Stimulated activated naive CD8-positive, alpha-beta T cell treated with anti-CD3 and anti-CD28 coated beads, Interleukin-15, Interleukin-2, amounts not matched to agents 100 ng/mL and 50 ng/mL, for 24 hours (primary cell): ENCODE results near the gene TTR.

Experiments used
- H3K27ac Mint-ChIP-seq: one replicate; pipeline ENCODE4 v1.8.0; 2021; ENCODE audit warnings: mild to moderate bottlenecking, mixed read lengths
- H3K27me3 Mint-ChIP-seq: one replicate; pipeline ENCODE4 v1.8.0; 2021; ENCODE audit warnings: mixed read lengths
- H3K36me3 Mint-ChIP-seq: one replicate; pipeline ENCODE4 v1.8.0; 2021; ENCODE audit warnings: low read depth, mixed read lengths
- H3K4me1 Mint-ChIP-seq: one replicate; pipeline ENCODE4 v1.8.0; 2021; ENCODE audit warnings: low read depth, mixed read lengths
- H3K4me3 Mint-ChIP-seq: one replicate; pipeline ENCODE4 v1.8.0; 2021; ENCODE audit warnings: mild to moderate bottlenecking, mixed read lengths
- H3K9me3 Mint-ChIP-seq: one replicate; pipeline ENCODE4 v1.8.0; 2021; ENCODE audit warnings: mixed read lengths

The TTR gene

DNA sequence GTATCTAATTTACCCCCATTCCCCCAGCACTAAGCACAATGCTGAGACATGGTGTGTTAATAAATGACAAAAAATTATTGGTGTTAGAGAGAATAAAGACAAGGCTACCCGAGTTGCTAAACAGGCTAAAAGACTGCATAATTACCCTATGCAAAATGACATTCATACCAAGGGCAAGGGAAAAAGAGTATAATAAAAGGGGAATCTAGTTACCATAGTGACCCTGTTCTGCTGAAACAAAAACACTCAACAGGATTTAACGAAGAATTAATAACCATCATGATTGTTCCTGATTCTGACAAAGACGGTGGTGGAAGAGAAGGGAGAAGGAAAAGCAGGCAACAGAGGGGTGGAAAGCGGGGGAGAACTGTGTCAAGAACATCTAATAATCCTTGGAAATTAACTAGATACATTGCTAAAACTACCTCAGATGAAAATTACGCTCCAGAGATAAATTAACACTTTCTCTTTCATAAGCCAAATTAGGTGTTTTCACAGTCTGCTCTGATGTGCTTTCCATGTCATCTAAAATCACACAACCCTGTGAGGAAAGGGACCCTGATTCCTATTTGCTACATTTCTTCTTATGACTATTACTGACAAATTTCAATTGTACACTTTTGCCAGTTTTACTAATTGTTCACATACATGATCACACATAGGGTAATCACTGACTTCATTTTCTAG lies 25.5 kb downstream of the TTR start:
- no peaks in the 10 kb centered on the region for H3K4me1 Mint-ChIP-seq
- no peak overlapping the region for H3K27ac Mint-ChIP-seq
- no peaks in the 10 kb centered on the region for H3K36me3 Mint-ChIP-seq
- no peak overlapping the region for H3K4me3 Mint-ChIP-seq
- no peaks in the 10 kb centered on the region for H3K9me3 Mint-ChIP-seq
- peaks cover 13% of the 10 kb centered on the region for H3K27me3 Mint-ChIP-seq

GRCh38 chr18:31618801-31619200 lies 27.1 kb downstream of the TTR start:
- no peaks in the 10 kb centered on the region for H3K4me1 Mint-ChIP-seq
- H3K9me3 Mint-ChIP-seq = no peaks in the 10 kb centered on the region
- H3K36me3 Mint-ChIP-seq = no peaks in the 10 kb centered on the region
- H3K27me3 Mint-ChIP-seq = peaks cover 11% of the 10 kb centered on the region
- no peak overlapping the region for H3K4me3 Mint-ChIP-seq
- no peak overlapping the region for H3K27ac Mint-ChIP-seq

- Mint-ChIP-seq H3K4me3 (no peak overlapping the region), H3K4me1 (no peaks in the 10 kb centered on the region), H3K27ac (no peak overlapping the region), H3K9me3 (no peaks in the 10 kb centered on the region), H3K27me3 (peaks cover 10% of the 10 kb centered on the region), H3K36me3 (no peaks in the 10 kb centered on the region)
Measured at GRCh38 chr18:31619291-31619690, 27.6 kb downstream of the TTR start.

DNA sequence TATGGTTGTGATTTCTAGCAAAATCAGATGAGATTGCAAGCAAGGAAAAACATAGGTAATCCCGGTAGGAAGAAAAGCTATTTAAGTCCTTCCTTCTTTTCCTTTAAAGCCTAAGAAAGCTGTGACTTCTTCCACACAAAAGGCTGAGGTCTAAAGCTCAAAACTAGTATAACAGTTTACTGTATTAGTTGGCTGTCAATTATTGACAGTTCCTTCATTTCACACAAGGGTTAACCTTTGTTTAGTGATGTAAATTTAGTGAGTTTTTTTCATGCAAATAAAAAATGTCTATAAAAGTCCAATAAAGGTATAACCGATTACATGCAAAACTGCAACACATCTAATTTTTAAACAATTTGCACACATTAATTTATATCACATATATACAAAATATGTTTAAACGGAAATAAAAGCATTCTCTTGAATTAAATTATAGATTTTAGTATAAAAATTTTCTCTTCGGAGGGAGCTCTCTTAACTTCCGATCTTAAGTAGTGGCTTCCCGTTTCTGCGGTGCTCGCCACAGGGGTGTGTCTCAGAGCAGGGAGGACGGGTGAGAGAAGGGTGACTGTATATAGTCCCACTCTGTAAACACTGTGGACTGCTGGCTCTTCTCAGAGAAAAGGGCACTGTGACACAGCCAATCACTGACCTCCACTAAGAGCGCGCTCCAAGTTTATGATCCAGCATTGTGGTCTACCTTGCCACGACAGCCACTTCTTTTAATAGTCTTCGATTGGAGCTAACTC lies 33.4 kb downstream of the TTR start:
- Mint-ChIP-seq H3K27me3 (no peaks in the 10 kb centered on the region), H3K36me3 (no peaks in the 10 kb centered on the region), H3K9me3 (no peaks in the 10 kb centered on the region), H3K27ac (no peak overlapping the region), H3K4me3 (no peak overlapping the region), H3K4me1 (no peaks in the 10 kb centered on the region)

DNA sequence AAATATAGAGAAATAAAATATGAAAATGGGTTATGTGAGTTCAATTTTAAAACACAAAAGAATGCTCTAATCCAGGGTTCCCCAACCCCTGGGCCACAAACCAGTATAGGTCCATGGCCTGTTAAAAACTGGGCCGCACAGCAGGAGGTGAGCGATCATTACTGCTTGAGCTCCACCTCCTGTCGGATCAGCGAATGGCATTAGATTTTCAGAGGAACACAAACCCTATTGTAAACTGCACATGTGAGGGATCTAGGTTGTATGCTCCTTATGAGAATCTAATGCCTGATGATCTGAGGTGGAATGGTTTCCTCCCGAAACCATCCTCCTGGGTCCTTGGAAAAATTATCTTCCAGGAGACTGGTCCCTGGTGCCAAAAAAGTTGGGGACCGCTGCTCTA lies 34.7 kb downstream of the TTR start:
- Mint-ChIP-seq H3K4me1 (no peaks in the 10 kb centered on the region), H3K27me3 (no peaks in the 10 kb centered on the region), H3K9me3 (no peaks in the 10 kb centered on the region), H3K36me3 (no peaks in the 10 kb centered on the region), H3K4me3 (no peak overlapping the region), H3K27ac (no peak overlapping the region)

GRCh38 chr18:31630549-31630948 lies 38.9 kb downstream of the TTR start:
- H3K4me1 Mint-ChIP-seq = peaks cover 19% of the 10 kb centered on the region
- peaks cover 13% of the 10 kb centered on the region for H3K27me3 Mint-ChIP-seq
- no peak overlapping the region for H3K27ac Mint-ChIP-seq
- no peak overlapping the region for H3K4me3 Mint-ChIP-seq
- no peaks in the 10 kb centered on the region for H3K9me3 Mint-ChIP-seq
- H3K36me3 Mint-ChIP-seq = no peaks in the 10 kb centered on the region

GRCh38 chr18:31631526-31631925 lies 39.8 kb downstream of the TTR start:
- Mint-ChIP-seq H3K27ac (no peak overlapping the region), H3K4me3 (no peak overlapping the region), H3K36me3 (no peaks in the 10 kb centered on the region), H3K9me3 (no peaks in the 10 kb centered on the region), H3K27me3 (peaks cover 13% of the 10 kb centered on the region), H3K4me1 (peaks cover 19% of the 10 kb centered on the region)

DNA sequence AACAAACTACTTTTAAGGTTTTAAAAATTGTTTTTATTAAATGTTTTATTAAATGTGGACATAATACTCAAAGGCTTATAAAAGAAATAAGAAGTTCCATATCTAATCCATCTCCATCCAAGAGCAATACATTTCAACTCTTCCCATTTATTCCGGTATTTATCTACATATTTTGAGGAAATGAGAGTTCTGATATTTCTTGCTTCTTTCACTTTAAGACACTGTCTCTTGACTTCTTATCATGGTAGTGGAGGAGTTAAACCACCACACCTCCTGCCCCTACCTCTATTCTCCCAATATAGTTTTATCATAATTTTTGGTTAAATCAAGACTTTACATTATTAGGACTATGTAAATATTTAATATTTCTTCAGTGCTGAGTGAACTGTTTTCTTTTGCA lies 40.7 kb downstream of the TTR start:
- H3K27ac Mint-ChIP-seq = no peak overlapping the region
- H3K9me3 Mint-ChIP-seq = no peaks in the 10 kb centered on the region
- H3K36me3 Mint-ChIP-seq = no peaks in the 10 kb centered on the region
- H3K27me3 Mint-ChIP-seq = peaks cover 13% of the 10 kb centered on the region
- H3K4me1 Mint-ChIP-seq = peaks cover 19% of the 10 kb centered on the region
- H3K4me3 Mint-ChIP-seq = no peak overlapping the region

GRCh38 chr18:31633392-31634330 lies 42.0 kb downstream of the TTR start:
- Mint-ChIP-seq H3K27ac (peak overlapping the region; percentile 79), H3K27me3 (peaks cover 14% of the 10 kb centered on the region), H3K36me3 (no peaks in the 10 kb centered on the region), H3K4me1 (peaks cover 19% of the 10 kb centered on the region), H3K9me3 (no peaks in the 10 kb centered on the region), H3K4me3 (no peak overlapping the region)

GRCh38 chr18:31634331-31634713 lies 42.6 kb downstream of the TTR start:
- Mint-ChIP-seq H3K36me3 (no peaks in the 10 kb centered on the region), H3K9me3 (no peaks in the 10 kb centered on the region), H3K4me3 (no peak overlapping the region), H3K27me3 (peaks cover 20% of the 10 kb centered on the region), H3K27ac (peak overlapping the region; percentile 40), H3K4me1 (peaks cover 19% of the 10 kb centered on the region)

- H3K27ac Mint-ChIP-seq = no peak overlapping the region
- H3K4me3 Mint-ChIP-seq = no peak overlapping the region
- H3K27me3 Mint-ChIP-seq = peaks cover 20% of the 10 kb centered on the region
- peaks cover 19% of the 10 kb centered on the region for H3K4me1 Mint-ChIP-seq
- no peaks in the 10 kb centered on the region for H3K36me3 Mint-ChIP-seq
- no peaks in the 10 kb centered on the region for H3K9me3 Mint-ChIP-seq
Measured at GRCh38 chr18:31636387-31636786, 44.7 kb downstream of the TTR start.

DNA sequence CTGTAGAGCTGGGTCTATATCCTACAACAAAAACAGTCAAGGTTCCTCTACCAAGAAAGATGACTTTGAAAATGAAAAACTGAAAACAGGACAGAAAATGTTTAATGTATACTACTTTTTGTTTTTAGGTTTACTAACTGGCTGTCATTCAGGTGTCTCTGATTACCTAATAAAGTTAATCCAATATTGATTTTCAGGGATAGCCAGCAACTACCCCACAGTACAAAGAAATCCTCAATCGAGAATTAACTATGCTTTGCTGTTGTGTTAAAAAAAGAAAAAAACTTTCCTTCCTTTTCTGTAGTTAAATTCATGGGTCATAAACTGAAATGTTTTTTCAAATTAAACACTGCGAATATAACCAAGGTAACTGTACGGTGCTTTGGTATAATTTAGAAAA lies 45.8 kb downstream of the TTR start:
- no peaks in the 10 kb centered on the region for H3K36me3 Mint-ChIP-seq
- peaks cover 20% of the 10 kb centered on the region for H3K27me3 Mint-ChIP-seq
- H3K4me3 Mint-ChIP-seq = no peak overlapping the region
- H3K27ac Mint-ChIP-seq = no peak overlapping the region
- H3K9me3 Mint-ChIP-seq = no peaks in the 10 kb centered on the region
- peaks cover 19% of the 10 kb centered on the region for H3K4me1 Mint-ChIP-seq

GRCh38 chr18:31643003-31643402 lies 51.3 kb downstream of the TTR start:
- Mint-ChIP-seq H3K9me3 (no peaks in the 10 kb centered on the region), H3K4me1 (peaks cover 11% of the 10 kb centered on the region), H3K27me3 (peaks cover 11% of the 10 kb centered on the region), H3K36me3 (no peaks in the 10 kb centered on the region), H3K27ac (no peak overlapping the region), H3K4me3 (no peak overlapping the region)

GRCh38 chr18:31645411-31645810 lies 53.7 kb downstream of the TTR start:
- Mint-ChIP-seq H3K4me3 (no peak overlapping the region), H3K9me3 (no peaks in the 10 kb centered on the region), H3K4me1 (peaks cover 21% of the 10 kb centered on the region), H3K36me3 (no peaks in the 10 kb centered on the region), H3K27ac (no peak overlapping the region), H3K27me3 (peaks cover 15% of the 10 kb centered on the region)
